NCI-H1930 (cell line): ENCODE data around the gene TMEM132C.

ENCODE experiments used
- DNase-seq, 2 experiments: peaks; one replicate each; lab custom pipeline; 2025; lab: John Stamatoyannopoulos, UW

TMEM132C gene

DNA sequence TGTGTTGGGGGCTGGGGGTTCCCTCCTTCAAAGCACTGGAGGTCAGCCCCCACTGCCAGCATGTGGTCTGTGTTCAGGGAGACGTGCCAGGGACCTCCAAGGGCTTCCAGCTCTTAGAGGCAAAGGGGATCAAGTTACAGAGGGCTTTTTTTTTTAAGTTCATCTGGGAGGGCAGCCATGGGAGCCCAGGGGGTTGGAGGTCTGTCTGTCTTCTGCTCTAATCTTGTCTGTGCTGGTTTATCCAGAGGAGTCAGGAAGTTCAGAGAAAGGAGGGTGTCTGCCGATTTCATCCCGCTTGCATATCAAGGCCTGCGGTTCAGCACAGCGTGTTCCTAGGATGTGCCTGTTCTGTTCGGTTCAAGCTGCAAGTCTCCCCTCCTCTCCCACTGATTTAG lies 72.2 kb downstream of the TMEM132C start:
- no peak for DNase-seq

DNA sequence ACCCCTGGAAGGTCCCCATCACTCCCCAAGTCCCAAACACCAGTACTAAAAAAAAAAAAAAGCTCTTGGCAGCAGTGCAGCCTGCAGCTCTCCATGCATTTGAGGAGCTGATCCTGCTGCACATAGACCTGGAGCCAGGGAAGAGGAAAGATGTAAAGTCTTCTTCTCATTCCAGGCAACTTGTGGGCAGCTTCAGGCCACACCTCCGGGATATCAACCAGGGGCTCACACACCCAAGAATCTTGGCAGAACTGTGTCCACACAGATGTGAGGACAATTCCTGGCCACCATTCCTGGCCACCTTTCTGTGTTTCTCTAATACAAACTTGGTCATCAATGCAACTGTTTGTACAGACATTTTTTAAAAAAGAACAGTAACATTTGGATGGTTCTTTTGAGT lies 72.7 kb downstream of the TMEM132C start:
- DNase-seq = no peak

DNA sequence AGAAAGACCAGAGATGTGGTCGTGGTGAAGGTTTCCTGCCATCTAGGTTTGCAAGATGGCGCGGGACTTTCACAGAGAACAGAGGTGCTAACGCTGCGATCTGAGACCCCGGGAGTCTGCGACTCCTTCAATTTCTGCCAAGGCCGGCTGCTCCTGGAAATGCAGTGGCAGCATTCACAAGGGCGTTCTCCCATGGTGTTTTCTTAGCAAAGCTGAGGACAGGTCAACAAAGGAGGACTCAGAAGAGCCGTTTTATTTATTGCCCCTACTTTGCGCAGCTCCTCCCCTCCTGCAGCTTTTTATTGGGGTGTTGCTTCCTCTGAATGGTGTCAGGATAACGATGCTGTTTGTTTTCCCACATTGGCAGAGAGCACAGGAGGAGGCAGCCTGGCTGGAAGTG lies 86.3 kb downstream of the TMEM132C start:
- DNase-seq = no peak

DNA sequence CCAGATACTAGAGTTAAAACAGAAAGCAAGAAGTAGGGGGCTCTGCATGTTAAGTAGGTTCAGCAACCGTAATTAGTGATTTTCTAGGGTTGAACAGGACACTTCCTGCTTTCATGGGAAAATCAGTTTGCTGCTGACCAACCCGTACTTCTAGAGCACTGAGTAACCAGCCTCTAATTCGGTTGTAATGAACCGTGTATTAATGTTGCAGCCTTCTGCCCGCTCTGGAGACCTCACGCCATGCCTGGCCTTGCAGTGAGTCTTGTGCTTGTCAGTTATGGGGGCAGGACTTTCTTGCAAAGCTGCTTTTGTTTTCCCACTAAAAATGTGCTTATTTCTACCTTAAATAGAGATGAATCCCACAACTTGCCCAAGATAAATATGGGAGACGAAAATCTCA lies 89.6 kb downstream of the TMEM132C start:
- no peak for DNase-seq

DNA sequence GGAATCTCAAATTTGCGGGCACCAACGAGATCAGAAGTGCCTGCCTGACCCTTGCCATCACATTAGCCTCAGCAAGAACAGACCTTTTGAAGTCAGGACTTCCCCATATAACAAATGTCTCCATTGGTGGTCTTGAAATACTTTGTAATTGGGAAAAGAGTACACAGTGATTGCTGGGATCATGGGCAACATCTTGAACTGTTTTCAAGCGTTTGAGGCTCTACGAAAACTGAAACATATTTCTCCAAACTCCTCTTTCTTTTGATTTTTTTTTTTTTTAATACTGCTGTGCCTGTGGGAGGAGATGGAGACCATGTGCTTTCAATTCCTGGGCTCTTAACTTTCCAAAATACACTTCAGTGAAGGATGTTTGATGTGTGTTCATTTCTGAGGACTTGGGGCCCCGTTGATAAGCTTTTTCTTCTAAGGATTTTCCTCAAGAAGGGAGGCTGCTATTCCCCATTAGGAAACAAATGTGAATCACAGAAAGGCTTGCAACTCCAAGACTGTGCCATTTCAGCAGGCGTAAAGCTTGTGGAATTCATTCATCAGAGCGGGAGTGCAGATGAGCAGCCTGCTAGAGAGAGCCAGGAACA lies 94.5 kb downstream of the TMEM132C start:
- no peak for DNase-seq

DNA sequence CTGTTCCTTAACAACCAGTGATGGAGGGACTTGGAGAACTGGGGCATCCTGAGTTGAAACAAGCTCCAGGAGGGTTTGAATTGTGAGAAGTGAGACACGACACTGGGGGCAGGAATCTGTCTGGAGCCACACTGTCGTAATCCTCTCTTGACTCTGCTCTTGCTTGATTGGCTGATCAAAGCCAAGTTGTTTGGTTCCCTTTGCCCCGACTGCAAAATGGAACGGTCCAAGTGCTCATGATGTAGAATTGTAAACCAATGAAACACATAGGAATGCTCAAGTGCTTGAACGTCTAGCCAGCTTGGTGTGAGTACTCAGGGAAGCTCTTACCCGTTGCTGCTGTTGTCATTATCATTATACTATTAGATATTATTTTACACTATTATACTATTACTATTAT lies 98.1 kb downstream of the TMEM132C start:
- DNase-seq = no peak

DNA sequence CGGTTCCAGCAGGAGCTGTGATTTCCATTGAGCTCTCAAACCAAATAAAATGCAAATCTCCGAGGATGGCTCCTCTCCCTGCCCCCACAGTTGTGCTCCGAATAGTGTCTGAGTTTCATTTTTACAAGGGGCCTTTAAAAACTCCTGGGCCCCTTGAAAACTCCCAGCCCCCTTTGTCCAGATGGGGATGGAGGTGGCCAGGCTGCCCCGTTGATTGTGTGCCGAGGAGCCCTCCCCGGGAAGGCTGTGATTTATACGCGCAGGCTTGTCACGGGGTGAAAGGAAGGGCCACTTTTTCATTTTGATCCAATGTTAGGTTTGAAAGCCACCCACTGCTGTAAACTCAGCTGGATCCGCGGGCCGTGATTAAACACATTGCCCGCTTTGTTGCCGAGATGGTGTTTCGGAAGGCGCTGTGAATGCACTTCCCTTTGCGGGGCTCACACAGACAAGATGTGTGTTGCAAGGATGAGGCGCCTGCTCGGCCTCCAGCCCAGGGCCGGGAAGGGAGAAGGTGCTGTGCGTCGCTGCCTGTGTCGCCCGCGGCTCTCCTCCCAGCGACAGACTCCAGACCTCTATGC lies 98.8 kb downstream of the TMEM132C start:
- no peak for DNase-seq

DNA sequence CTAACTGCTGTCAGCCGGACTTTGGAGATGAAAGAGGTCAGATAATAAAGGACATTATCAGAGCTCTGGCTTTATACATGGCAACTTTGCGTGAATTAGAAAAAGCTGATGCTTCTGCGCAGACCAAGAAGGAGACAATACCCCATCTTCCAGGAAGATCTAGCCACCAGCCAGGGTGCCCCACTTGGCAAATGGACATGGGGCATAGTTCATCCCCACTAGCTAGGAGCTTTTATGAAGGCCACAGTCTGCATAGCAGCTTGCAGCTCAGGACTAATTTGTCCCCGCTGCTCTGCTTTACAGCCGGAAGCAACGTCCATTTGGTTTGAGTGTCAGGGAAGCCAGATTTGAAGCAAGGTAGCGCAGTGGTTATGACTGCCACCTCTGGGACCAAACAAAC lies 101.0 kb downstream of the TMEM132C start:
- DNase-seq = no peak

DNA sequence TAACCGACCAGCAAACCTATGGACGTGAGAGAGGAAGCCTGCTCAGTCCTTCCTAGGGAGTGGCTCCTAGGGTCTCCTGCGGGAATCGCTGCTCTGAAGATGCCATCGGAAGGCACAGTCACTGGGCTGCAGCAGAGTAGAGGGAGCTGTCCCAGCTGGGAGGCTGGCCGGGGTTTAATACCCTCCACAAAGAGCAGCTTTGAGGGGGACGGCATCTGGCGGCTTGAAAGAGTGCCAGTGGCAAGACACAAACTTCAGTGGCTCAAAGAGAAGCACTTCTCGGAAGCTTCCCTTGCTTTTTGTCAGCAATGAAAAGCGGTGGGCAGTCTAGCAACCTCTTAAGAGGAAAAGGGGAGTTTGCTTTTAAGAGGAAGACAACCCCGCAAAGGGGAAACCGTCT lies 114.6 kb downstream of the TMEM132C start:
- no peak for DNase-seq

DNA sequence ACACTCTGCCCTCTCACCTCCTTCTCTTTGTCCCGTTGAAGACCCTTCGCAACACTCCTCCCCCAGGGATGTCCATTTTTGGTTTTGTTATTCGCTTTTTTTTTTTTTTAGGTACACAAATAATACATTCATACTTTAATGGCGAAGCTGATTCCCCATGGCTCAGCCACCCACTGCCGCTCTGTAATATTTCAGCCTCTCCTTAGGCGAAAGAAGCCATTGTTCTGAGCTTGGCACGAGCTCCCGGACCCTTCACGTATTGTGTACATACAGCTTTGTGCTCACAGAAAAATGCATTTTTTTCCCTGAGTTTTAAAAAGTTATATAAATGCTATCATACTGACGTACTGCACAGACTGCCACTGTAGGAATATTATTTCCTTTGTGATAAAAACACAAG lies 115.0 kb downstream of the TMEM132C start:
- DNase-seq = no peak

DNA sequence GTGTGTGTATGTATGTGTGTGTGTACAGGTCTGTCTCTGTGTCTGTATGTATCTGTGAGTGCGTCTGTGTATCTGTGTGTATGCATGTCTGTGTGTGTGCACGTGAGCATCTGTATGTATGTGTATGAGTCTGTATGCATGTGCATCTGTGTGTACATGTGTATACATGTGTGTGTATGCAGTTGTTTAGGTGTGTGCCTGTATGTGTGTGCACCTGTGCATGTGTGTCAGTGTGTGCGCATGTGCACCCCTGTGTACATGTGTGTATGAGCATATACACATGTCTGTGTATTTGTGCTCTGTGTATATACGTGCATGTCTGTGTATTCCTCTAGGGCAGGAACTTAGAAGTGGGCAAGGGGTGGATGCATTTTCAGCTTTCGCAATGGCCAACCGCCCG lies 116.0 kb downstream of the TMEM132C start:
- no peak for DNase-seq

DNA sequence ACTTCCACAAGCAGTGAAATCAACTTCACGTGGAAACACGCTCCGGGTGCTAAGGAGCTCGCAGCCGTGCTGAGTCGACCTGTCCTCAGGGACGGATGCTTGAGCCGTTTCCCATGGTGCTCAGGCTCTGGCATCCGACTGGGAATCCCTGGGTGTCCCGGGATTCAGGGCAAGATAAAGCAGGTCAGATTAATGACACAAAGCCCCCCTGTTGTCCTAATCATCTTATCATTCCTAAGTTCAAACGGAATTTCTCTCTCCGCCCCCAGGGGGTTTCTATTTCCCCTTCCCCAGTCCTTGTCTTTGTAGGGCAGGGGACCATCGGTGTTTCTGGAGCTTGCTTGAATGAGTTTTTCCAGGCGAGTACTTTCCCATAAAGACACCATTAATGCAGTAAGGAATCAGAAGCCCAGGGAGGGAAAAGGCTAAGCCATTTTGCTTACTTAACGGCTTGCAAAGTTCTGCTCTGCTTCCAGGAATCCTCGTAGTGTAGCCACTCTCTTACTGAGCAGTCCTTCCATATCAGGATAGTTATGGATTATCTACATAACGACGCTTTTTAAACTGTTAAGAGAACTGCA lies 116.5 kb downstream of the TMEM132C start:
- DNase-seq = no peak

DNA sequence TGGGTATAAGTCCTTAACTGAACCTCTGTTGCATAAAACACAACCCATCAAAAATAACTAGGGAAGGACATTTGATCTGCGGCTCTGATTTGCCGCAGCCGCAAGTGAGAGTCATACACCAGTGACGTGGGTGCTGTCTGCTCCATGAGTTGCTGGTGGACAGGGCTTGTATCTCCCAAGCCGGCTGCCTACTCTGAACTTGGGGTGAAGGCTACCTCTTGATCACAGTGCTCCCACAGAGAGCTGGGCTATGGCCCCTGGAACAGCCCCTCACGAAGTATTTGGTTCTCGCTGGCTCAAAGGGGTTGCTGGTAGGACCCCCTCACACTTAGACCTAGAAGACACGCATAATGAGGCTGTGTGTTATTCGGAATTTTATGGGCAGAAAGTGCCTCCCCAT lies 118.8 kb downstream of the TMEM132C start:
- no peak for DNase-seq

DNA sequence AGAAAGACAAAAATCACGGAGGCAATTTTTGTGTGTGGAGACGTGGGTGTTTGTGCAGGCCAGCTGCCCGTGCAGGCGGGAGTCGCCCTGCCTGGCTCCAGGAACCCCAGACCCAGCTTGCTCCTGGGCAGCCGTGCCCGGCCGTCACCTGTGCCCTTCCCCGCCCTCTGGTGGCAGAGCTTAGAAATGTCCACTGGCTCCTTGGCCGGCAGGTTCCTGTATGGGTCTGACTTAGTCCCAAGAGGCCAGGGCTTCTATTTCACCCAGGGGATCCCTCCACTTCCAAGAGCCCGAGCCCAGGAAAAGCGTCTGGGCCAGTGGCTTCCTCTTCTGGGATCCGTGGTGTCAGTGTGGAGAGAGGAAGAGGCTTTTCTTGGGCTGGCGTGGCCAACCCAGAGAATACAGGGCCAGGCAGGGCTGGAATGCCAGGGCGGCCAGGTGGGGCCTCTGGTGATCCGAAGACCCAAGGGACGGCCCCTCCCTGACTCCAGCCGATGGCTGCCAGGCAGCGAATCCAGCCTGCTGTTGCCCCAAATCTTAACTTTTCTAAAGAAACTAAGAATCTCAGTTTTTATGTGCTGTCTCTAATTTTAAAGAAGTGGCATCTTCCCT lies 120.9 kb downstream of the TMEM132C start:
- peak; percentile 23 to 24 for DNase-seq

DNA sequence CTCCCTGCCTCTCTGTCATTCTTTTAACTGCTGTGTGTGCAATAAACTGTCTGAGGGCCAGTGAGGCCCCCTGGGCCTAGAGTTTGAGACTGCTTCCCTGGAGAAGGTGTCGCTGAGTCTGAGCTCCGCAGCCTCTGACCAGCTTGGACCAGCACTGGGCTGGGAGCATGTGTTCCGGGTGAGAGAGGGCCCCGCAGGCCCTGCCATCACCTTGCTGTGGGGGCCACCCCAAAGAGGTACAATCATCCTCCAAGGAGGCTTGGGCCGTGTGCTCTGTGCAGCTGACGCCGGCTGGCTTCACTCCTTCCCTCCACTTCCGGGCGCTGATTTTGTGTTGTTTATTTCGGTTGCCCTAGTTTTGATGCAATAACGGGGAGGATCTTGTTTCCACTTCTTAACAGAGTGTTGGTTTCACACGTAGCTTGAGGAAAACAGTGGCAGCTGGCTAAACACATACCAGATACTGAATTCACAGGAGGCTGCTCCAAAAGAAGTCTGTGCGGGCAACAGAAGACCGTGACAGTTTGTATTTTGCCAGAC lies 121.6 kb downstream of the TMEM132C start:
- DNase-seq = no peak

DNA sequence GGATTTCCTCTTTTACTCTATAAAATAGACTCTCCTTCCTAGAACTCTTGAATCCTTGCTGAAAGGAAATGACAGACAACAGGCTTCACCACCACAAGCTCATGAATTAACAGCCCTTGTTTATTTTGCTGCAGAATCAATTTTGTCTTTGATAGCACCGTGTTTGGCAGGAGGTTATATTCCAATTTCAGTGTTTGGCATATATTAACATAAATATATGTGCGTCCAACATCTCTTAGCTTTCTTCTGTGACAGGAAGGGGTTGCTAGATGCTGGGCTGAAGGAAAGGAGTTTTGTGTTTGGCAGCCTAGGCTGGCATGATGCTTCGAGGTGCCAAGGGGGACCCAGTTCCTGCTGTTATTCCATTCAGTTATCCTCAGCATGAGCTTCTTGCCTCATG lies 126.4 kb downstream of the TMEM132C start:
- no peak for DNase-seq

DNA sequence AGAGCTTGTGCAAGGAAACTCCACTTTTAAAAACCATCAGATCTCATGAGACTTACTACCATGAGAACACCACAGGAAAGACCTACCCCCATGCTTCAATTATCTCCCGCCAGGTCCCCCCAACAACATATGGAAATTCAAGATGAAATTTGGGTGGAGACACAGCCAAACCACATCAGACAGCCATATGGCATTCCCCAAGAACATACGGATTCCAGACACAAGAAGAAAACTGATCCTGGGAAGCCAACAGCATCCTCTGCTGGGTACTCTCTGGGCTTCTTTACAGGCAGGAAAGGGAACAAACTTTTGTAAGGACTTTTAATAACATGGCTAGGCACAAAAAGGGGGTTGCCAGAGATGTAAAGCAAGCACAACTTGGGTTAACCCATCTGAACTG lies 127.2 kb downstream of the TMEM132C start:
- DNase-seq = no peak

DNA sequence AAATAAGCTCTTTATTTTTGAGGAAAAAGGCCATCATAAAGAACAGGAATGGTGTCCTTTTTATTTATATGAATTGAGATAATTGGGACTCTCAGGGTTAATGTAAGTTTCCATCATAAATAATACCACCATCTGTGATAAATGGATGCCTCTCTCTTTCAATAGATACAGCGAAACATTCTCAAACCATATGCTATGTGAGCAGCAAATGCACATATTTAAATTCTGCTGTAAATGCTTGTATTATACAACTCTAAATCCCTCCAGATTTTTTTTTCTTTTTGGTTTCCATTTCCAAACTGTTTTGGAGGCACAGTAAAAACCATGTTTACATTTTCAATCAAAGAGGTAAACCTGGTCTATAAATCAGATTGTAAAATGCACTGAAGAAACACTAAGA lies 132.3 kb downstream of the TMEM132C start:
- DNase-seq = peak in 1 of 2 experiments; percentile 39

DNA sequence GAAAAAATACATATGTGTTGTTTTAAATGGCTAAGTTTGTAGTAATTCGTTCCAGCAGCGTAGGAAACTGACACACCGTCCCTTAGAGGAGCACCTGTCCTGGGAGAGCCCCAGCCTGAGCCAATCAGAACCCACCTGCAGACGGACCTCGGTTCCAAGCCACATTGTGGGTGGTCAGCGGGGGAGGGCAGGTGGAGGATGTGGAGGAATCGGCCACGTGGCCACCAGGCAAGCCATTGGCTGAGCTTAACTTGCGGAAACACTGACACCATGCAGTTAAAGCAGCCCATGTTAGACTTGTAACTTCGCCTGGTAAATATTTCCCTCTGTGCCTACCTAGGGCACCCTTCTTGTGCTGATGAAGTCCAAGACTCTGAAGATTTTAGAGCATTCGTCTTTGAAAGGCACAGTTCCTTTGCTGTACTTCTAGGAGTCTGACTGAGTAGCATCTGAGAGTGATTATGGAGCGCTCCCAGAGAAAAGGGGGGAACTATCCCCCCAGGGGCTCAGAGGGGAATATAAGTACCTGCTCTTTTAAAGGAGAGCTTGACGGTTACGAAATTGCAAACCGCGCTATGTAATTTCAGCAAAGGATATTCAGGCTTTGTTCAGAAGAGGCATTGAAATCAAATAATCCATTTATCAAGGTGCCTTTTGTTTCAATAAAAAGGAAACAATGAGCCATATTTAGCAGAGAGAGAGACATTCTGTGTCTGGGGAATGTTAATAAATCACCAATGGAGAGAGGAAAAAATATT lies 135.7 kb downstream of the TMEM132C start:
- DNase-seq = no peak

DNA sequence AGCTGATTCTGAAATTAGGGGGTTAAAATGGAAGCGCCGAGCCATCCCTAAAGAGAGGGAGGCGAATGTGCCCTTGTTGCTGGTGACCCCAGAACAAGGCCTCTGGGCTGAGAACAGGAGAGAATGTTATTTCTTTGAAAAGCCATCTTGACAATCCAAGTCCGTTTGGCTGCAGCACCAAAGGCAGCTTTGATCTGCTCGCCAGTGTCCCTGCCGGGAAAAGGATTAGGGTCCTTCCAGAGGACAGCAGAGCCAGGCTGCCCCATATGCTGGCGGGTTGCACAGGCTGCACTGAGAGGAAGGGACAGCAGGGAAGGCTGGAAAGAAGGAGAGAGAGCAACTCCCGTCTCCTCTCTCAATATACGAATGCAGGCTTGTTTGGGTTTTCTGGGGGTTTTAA lies 141.7 kb downstream of the TMEM132C start:
- no peak for DNase-seq

DNA sequence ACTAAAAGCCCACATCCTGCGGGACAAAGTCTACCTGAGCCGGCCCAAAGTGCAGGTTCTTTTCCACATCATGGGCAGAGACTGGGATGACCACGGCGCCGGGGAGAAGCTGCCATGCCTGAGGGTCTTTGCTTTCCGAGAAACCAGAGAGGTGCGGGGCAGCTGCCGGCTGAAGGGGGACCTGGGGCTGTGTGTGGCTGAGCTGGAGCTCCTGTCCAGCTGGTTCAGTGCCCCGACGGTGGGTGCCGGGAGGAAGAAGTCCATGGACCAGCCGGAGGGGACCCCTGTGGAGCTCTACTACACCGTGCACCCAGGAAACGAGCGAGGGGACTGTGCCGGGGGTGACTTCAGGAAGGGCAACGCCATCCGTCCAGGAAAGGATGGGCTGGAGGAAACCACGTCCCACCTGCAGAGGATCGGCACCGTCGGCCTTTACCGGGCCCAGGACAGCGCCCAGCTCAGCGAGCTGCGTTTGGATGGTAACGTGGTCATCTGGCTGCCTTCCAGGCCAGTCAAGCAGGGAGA lies 148.1 kb downstream of the TMEM132C start:
- no peak for DNase-seq

DNA sequence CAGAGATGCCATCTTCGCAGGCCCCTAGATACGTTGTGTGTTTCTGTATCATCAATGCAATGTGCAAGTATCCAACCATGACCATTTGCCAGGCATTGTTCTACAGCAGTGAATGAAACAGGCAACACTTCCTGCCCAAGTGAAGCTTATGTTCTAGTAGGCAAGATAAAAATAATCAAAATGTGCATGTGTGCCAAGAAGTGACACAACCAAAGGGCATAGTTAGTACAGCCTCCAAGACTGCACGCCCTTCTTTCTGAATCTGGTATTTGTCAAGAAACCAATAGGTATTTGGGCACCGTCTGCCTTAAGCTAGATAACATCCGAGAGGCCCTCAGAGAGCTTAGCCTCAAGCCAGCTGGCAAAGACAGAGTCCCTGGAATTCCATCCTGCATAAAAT lies 152.0 kb downstream of the TMEM132C start:
- DNase-seq = no peak
